Astrocyte (in vitro differentiated cells and primary cell): ENCODE results near the gene SLC23A3. TPM values are rescaled to one million over a fixed set of nuclear protein-coding genes. Genes with fewer than 3 reads are reported as not detected.
A peak's percentile ranks its signal among the peaks of the same experiment; 100 is the strongest.

Experiments used
- DNase-seq: peaks from one replicate; pipeline ENCODE4 v3.0.0-alpha.2; 2010; ENCODE audit warnings: low read depth
- FAIRE-seq: peaks from 2 replicates; lab custom pipeline; 2011; peaks lifted over from hg19 to GRCh38; lab: Jason Lieb, UNC
- H2AFZ ChIP-seq: 2 replicates; pipeline ENCODE4 v1.6.0; 2012; ENCODE audit warnings: low read depth, low read length, inconsistent platforms
- H3K27ac ChIP-seq: 2 replicates; pipeline ENCODE4 v1.5.1; 2011; ENCODE audit warnings: low read depth, low read length, inconsistent platforms
- H3K27me3 ChIP-seq: 2 replicates; pipeline ENCODE4 v1.6.0; 2011; ENCODE audit warnings: low read length, inconsistent platforms; ENCODE audit not compliant: insufficient read depth
- H3K36me3 ChIP-seq: 2 replicates; pipeline ENCODE4 v1.5.1; 2011; ENCODE audit warnings: low read length, inconsistent platforms; ENCODE audit not compliant: insufficient read depth
- H3K4me1 ChIP-seq: 2 replicates; pipeline ENCODE4 v1.5.1; 2011; ENCODE audit warnings: low read length, inconsistent platforms; ENCODE audit not compliant: insufficient read depth
- H3K4me2 ChIP-seq: 2 replicates; pipeline ENCODE4 v1.6.0; 2012; ENCODE audit warnings: low read length, inconsistent platforms
- H3K4me3 ChIP-seq: 2 replicates; pipeline ENCODE4 v1.5.1; 2011; ENCODE audit warnings: low read depth, mild to moderate bottlenecking, low read length, inconsistent platforms; ENCODE audit not compliant: insufficient read depth
- H3K79me2 ChIP-seq: 2 replicates; pipeline ENCODE4 v1.6.0; 2012; ENCODE audit warnings: mild to moderate bottlenecking, low read length, inconsistent platforms; ENCODE audit not compliant: insufficient read depth
- H3K9ac ChIP-seq: 2 replicates; pipeline ENCODE4 v1.6.0; 2012; ENCODE audit warnings: mild to moderate bottlenecking, low read length, inconsistent platforms
- H3K9me3 ChIP-seq: 2 replicates; pipeline ENCODE4 v1.5.1; 2012; ENCODE audit warnings: low read depth, mild to moderate bottlenecking, low read length, inconsistent platforms; ENCODE audit not compliant: insufficient read depth
- H4K20me1 ChIP-seq: 2 replicates; pipeline ENCODE4 v1.6.0; 2012; ENCODE audit warnings: low read length, inconsistent platforms; ENCODE audit not compliant: insufficient read depth
- H3K27ac Mint-ChIP-seq: one replicate; pipeline ENCODE4 v1.8.0; 2021; ENCODE audit warnings: mild to moderate bottlenecking, mixed read lengths; ENCODE audit not compliant: unreplicated experiment
- H3K27me3 Mint-ChIP-seq: one replicate; pipeline ENCODE4 v1.8.0; 2021; ENCODE audit warnings: low read depth, mixed read lengths; ENCODE audit not compliant: unreplicated experiment
- H3K36me3 Mint-ChIP-seq: one replicate; pipeline ENCODE4 v1.8.0; 2021; ENCODE audit warnings: low read depth, mixed read lengths; ENCODE audit not compliant: unreplicated experiment
- H3K4me1 Mint-ChIP-seq: one replicate; pipeline ENCODE4 v1.8.0; 2021; ENCODE audit warnings: low read depth, mixed read lengths; ENCODE audit not compliant: unreplicated experiment
- H3K4me3 Mint-ChIP-seq: one replicate; pipeline ENCODE4 v1.8.0; 2021; ENCODE audit warnings: mild to moderate bottlenecking, moderate library complexity, mixed read lengths; ENCODE audit not compliant: unreplicated experiment
- H3K9me3 Mint-ChIP-seq: one replicate; pipeline ENCODE4 v1.8.0; 2021; ENCODE audit warnings: mild to moderate bottlenecking, mixed read lengths; ENCODE audit not compliant: unreplicated experiment
- EZH2 ChIP-seq: IDR thresholded peaks from 2 replicates; pipeline ENCODE4 v1.6.1; 2012; ENCODE audit warnings: mild to moderate bottlenecking, low read length, inconsistent platforms; ENCODE audit not compliant: insufficient read depth
- total RNA-seq: library from RNA; stranded (reverse); gene quantifications from 2 replicates; pipeline ENCODE4 v1.2.1, GENCODE V29; 2021
- TF ChIP-seq, protein P1 (sequence below): IDR thresholded peaks from 2 replicates; pipeline ENCODE4 v1.5.1; 2011; ENCODE audit warnings: low read depth, mild to moderate bottlenecking, inconsistent platforms, low read length, moderate library complexity; ENCODE audit not compliant: insufficient read depth

Gene SLC23A3
- total RNA-seq, 1 donor from 2014 or later, result 1.2 TPM

DNA sequence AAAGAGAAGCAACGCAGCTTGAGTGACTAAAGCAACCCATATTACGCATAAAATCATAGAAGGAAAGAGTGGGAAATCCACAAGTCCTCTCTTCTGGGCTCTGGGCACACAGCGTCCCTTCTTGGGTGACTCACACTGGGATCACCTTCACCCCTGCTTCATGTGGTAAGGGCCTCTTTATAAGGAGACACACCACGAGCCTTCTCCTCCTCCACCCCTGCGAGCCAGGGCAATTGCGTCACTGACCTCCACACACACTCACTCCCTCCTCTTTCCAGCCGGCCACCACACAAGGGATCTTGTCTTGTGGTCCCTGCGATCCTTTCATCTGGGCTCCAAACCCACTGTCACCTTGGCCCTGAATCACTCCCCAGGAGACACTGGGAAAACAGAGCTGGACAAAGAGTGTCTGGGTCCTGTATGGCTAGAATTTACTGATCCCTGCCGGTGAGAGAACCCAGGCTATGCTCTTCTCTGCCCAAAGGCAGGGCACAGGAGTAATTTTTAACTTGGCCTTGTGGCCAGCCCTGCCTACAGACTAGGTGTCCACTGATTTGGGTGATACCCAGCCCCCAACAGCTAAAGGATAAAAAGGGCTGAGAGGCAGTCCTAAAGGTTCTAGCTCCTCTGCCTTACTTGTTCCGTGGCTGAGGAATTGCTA lies 44.5 kb downstream of the SLC23A3 start:
- H3K4me3 Mint-ChIP-seq, result no peak overlapping the region

DNA sequence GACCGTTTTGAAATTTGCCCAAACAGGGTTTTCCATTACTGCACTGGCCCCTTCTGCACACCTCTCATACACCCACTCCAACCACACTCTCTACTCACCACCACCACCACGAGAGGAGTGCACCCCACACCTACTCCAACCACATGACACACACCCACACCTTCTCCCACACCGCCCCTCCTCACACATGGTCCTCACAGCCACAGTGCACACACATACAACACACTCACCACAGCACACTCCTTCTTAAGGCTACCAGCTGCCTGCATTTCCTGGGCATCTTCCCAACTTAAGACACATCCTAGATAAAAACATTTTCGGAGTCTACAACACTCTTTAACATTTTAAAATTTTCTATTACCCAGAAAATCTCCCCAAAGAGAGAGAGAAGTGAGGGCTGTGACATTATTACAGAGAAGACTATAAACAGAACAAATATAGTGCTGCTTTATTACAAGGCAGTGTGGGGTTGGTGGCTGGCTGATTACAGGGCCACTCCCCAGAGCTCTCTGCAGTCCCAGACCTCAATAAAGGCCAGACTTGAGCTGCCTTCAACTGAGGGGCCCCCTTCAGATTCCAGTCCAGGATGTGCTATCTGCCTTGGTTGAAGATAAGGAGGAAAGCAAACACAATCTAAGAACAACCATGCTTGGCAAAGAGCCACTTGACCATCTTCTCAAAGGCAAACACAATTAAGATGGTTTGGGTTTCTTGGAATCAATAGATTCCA lies 45.3 kb downstream of the SLC23A3 start:
- Histone ChIP-seq H3K9ac (peak overlapping the region; percentile 13), H3K4me1 (peaks cover 27% of the 10 kb centered on the region), H3K36me3 (no peaks in the 10 kb centered on the region), H3K27ac (peak overlapping the region; percentile 33), H3K9me3 (no peaks in the 10 kb centered on the region), H3K27me3 (no peaks in the 10 kb centered on the region), H4K20me1 (peaks cover 17% of the 10 kb centered on the region), H3K4me3 (peak overlapping the region; percentile 27), H3K4me2 (peak overlapping the region; percentile 68), H3K79me2 (no peaks in the 10 kb centered on the region), H2AFZ (no peak overlapping the region)
- H3K36me3 Mint-ChIP-seq, result peaks cover 6% of the 10 kb centered on the region
- FAIRE-seq (no peak), DNase-seq (peak; percentile 61)
- peak overlapping the region; percentile 11 for H3K27ac Mint-ChIP-seq
- peaks cover 15% of the 10 kb centered on the region for H3K27me3 Mint-ChIP-seq
- peaks cover 15% of the 10 kb centered on the region for H3K4me1 Mint-ChIP-seq
- H3K4me3 Mint-ChIP-seq, result no peak overlapping the region
- H3K9me3 Mint-ChIP-seq, result peaks cover 4% of the 10 kb centered on the region
- TF ChIP-seq, protein P1, sequence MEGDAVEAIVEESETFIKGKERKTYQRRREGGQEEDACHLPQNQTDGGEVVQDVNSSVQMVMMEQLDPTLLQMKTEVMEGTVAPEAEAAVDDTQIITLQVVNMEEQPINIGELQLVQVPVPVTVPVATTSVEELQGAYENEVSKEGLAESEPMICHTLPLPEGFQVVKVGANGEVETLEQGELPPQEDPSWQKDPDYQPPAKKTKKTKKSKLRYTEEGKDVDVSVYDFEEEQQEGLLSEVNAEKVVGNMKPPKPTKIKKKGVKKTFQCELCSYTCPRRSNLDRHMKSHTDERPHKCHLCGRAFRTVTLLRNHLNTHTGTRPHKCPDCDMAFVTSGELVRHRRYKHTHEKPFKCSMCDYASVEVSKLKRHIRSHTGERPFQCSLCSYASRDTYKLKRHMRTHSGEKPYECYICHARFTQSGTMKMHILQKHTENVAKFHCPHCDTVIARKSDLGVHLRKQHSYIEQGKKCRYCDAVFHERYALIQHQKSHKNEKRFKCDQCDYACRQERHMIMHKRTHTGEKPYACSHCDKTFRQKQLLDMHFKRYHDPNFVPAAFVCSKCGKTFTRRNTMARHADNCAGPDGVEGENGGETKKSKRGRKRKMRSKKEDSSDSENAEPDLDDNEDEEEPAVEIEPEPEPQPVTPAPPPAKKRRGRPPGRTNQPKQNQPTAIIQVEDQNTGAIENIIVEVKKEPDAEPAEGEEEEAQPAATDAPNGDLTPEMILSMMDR, result no peak
- no peak for TF ChIP-seq EZH2

More for the DNA sequence above, 44.5 kb downstream of the SLC23A3 start:
- no peak overlapping the region for H2AFZ ChIP-seq
- TF ChIP-seq, protein P1, result no peak
- no peak for TF ChIP-seq EZH2
- H3K79me2 ChIP-seq, result no peaks in the 10 kb centered on the region
- no peaks in the 10 kb centered on the region for H3K9me3 ChIP-seq
- peaks cover 15% of the 10 kb centered on the region for H3K27me3 Mint-ChIP-seq
- H3K36me3 Mint-ChIP-seq, result peaks cover 6% of the 10 kb centered on the region
- no peak for FAIRE-seq
- peaks cover 15% of the 10 kb centered on the region for H3K4me1 Mint-ChIP-seq
- peaks cover 27% of the 10 kb centered on the region for H3K4me1 ChIP-seq
- DNase-seq, result peak; percentile 97
- H3K9me3 Mint-ChIP-seq, result peaks cover 4% of the 10 kb centered on the region
- H3K27ac ChIP-seq, result peak overlapping the region; percentile 72
- H3K27me3 ChIP-seq, result no peaks in the 10 kb centered on the region
- no peaks in the 10 kb centered on the region for H3K36me3 ChIP-seq
- H4K20me1 ChIP-seq, result peaks cover 15% of the 10 kb centered on the region
- H3K27ac Mint-ChIP-seq, result no peak overlapping the region
- peak overlapping the region; percentile 68 for H3K4me2 ChIP-seq
- no peak overlapping the region for H3K4me3 ChIP-seq
- peak overlapping the region; percentile 38 for H3K9ac ChIP-seq
